OCI-LY1 (cell line): ENCODE results near the gene GPN2.

Experiments used
- H2AFZ ChIP-seq: fragments of 200-600 bp; sonication (generic), shearing (Covaris generic); 2 replicates; pipeline ENCODE4 v1.6.0; 2014; ENCODE audit warnings: antibody characterized with exemption, mild to moderate bottlenecking, low read length
- H3F3A ChIP-seq: fragments of 200-600 bp; sonication (generic), shearing (Covaris generic); 2 replicates; pipeline ENCODE4 v1.6.0; 2014; ENCODE audit warnings: mild to moderate bottlenecking, antibody characterized with exemption, low read length, moderate library complexity; ENCODE audit not compliant: insufficient read depth
- H3K27ac ChIP-seq: fragments of 200-600 bp; sonication (generic); 2 replicates; pipeline ENCODE4 v1.5.1; 2014; ENCODE audit warnings: low read length, mixed run types, mild to moderate bottlenecking, low read depth; ENCODE audit not compliant: poor library complexity, severe bottlenecking
- H3K27me3 ChIP-seq: fragments of 200-600 bp; sonication (generic); 2 replicates; pipeline ENCODE4 v1.6.0; 2014; ENCODE audit warnings: antibody characterized with exemption, mild to moderate bottlenecking, low read length, moderate library complexity; ENCODE audit not compliant: insufficient read depth
- H3K36me3 ChIP-seq: fragments of 200-600 bp; sonication (generic); 2 replicates; pipeline ENCODE4 v1.6.1; 2014; ENCODE audit warnings: mild to moderate bottlenecking, antibody characterized with exemption, low read length, moderate library complexity, mixed read lengths; ENCODE audit not compliant: insufficient read depth
- H3K4me1 ChIP-seq: fragments of 200-600 bp; sonication (generic); 2 replicates; pipeline ENCODE4 v1.5.1; 2014; ENCODE audit warnings: mild to moderate bottlenecking, low read length, moderate library complexity; ENCODE audit not compliant: insufficient read depth, severe bottlenecking
- H3K4me2 ChIP-seq: fragments of 200-600 bp; sonication (generic), shearing (Covaris generic); 2 replicates; pipeline ENCODE4 v1.6.1; 2014; ENCODE audit warnings: low read length
- H3K4me3 ChIP-seq: fragments of 200-600 bp; sonication (generic); 2 replicates; pipeline ENCODE4 v1.5.1; 2014; ENCODE audit warnings: low read length, low read depth, mild to moderate bottlenecking, mixed read lengths; ENCODE audit not compliant: poor library complexity, severe bottlenecking
- H3K79me2 ChIP-seq: fragments of 200-600 bp; shearing (Covaris generic); 2 replicates; pipeline ENCODE4 v1.6.1; 2016; ENCODE audit warnings: mixed run types, low read length, mixed read lengths; ENCODE audit not compliant: insufficient read depth
- H3K9ac ChIP-seq: fragments of 200-600 bp; sonication (generic), shearing (Covaris generic); 2 replicates; pipeline ENCODE4 v1.6.1; 2014; ENCODE audit warnings: mild to moderate bottlenecking, low read length, mixed read lengths
- H3K9me2 ChIP-seq: fragments of 200-600 bp; sonication (generic), shearing (Covaris generic); 2 replicates; pipeline ENCODE4 v1.6.1; 2014; ENCODE audit warnings: low read depth, mild to moderate bottlenecking, low read length, mixed read lengths
- H3K9me3 ChIP-seq: fragments of 200-600 bp; shearing (Covaris generic); 2 replicates; pipeline ENCODE4 v1.6.1; 2014; ENCODE audit warnings: low read length, mixed read lengths
- H4K20me1 ChIP-seq: fragments of 200-600 bp; sonication (generic), shearing (Covaris generic); 2 replicates; pipeline ENCODE4 v1.6.0; 2016; ENCODE audit warnings: mild to moderate bottlenecking, low read length; ENCODE audit not compliant: insufficient read depth
- EZH2 ChIP-seq: fragments of 200-600 bp; sonication (generic), shearing (Covaris generic); IDR thresholded peaks from 2 replicates; pipeline ENCODE4 v1.8.0; 2017; ENCODE audit warnings: borderline replicate concordance, mixed run types, mild to moderate bottlenecking, antibody characterized with exemption, low read length, moderate library complexity, mixed read lengths
- TF ChIP-seq, protein P1 (sequence below): fragments of 200-600 bp; sonication (generic), shearing (Covaris generic); IDR thresholded peaks from 2 replicates; pipeline ENCODE4 v1.5.1; 2017; ENCODE audit warnings: mild to moderate bottlenecking, antibody characterized with exemption, low read length, moderate library complexity, mixed read lengths

Gene GPN2

DNA sequence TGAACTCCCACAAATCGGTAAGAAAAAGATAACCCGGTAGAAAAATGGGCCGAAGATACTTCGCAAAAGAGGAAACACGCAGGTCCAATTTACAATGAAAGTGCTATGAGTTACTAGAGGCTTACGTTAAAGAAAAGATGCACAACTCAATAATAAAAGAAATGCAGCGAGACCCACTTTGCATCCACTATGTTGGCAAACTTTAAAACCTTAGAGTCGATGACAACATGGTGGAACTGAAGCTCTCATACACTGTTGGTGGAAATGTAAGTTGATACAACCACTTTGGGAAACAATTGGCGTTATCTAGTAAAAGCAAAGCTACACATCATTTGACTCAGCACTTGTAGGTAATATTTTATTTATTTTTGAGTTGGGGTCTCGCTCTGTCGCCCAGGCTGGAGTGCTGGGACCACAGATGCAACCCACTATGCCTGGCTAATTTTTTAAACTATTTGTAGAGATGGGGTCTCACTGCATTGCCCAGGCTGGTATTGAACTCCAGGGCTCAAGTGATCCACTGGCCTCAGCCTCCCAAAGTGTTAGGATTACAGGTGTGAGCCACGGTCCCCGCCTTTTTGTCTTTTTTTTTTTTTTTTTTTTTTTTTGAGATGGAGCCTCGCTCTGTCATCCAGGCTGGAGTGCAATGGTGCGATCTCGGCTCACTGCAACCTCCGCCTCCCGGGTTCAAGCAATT lies 10.9 kb upstream of the GPN2 start:
- Histone ChIP-seq H3K4me3 (peak overlapping the region; percentile 97), H4K20me1 (no peaks in the 10 kb centered on the region), H3K9me2 (no peaks in the 10 kb centered on the region), H3K27ac (peak overlapping the region; percentile 44), H3K4me1 (peaks cover 23% of the 10 kb centered on the region), H3K4me2 (peak overlapping the region; percentile 87), H3K9me3 (no peaks in the 10 kb centered on the region), H2AFZ (peak overlapping the region; percentile 99), H3K27me3 (peaks cover 2% of the 10 kb centered on the region; the same call in 1 of the 2 replicates), H3K9ac (peak overlapping the region; percentile 82), H3K79me2 (peaks cover 13% of the 10 kb centered on the region), H3F3A (no peaks in the 10 kb centered on the region), H3K36me3 (peaks cover 9% of the 10 kb centered on the region)
- TF ChIP-seq, protein P1, sequence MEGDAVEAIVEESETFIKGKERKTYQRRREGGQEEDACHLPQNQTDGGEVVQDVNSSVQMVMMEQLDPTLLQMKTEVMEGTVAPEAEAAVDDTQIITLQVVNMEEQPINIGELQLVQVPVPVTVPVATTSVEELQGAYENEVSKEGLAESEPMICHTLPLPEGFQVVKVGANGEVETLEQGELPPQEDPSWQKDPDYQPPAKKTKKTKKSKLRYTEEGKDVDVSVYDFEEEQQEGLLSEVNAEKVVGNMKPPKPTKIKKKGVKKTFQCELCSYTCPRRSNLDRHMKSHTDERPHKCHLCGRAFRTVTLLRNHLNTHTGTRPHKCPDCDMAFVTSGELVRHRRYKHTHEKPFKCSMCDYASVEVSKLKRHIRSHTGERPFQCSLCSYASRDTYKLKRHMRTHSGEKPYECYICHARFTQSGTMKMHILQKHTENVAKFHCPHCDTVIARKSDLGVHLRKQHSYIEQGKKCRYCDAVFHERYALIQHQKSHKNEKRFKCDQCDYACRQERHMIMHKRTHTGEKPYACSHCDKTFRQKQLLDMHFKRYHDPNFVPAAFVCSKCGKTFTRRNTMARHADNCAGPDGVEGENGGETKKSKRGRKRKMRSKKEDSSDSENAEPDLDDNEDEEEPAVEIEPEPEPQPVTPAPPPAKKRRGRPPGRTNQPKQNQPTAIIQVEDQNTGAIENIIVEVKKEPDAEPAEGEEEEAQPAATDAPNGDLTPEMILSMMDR = no peak
- no peak for TF ChIP-seq EZH2

DNA sequence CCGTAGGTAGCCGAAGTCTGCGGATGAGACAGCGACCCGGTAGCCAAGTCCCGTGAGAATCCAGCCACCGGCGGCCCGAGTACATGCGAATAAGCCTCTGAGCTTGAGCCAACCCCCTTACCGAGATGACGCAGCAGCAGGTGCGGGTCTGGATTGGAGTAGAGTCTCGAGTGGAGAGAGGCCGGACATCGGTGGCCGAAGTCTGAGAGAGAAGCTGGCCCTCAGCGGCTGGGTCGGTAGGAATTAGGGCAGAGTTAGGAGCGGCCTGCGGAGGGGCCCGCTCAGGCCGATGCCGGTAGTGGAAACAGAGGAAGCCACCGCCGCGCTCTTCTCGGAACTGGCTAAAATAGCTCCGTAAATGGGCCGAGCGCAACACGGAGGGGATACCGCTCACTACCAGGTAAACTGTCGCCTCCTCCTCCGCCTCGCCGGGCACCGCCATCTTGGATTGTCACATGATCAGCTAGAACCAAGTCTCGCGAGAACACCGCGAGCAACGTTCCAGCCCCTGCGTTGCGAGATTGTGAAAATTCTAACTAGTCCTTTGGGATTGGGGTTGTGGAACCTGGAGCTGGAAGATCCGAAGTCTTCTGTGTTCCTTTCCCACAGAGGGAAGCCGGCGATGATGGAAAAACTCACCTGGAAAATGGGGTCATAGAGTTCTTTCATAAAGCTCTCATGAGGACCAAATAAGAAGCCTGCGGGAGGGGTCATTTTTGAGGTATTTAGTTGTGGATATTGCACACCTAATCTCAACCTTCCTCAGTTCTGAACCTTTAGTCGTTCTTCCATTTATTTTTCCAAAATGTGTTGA lies 10.1 kb upstream of the GPN2 start, which contains the start of gene GPATCH3:
TSS of gene GPATCH3 (minus strand) at position 467 of the 814 bp plus-strand sequence. CDS start at position 442, 25 bp downstream.
- peaks cover 14% of the 10 kb centered on the region for H3K36me3 ChIP-seq
- peaks cover 13% of the 10 kb centered on the region for H3K79me2 ChIP-seq
- no peaks in the 10 kb centered on the region for H3F3A ChIP-seq
- H3K4me1 ChIP-seq = peaks cover 23% of the 10 kb centered on the region
- peak within 1 kb of the TSS; percentile 44 for H3K27ac ChIP-seq
- no peaks in the 10 kb centered on the region for H3K9me3 ChIP-seq
- no peaks in the 10 kb centered on the region for H3K9me2 ChIP-seq
- H4K20me1 ChIP-seq = no peaks in the 10 kb centered on the region
- peak within 1 kb of the TSS; percentile 99 for H2AFZ ChIP-seq
- H3K9ac ChIP-seq = peak within 1 kb of the TSS; percentile 82
- H3K4me3 ChIP-seq = peak within 1 kb of the TSS; percentile 97
- no peak for TF ChIP-seq EZH2
- TF ChIP-seq, protein P1 = no peak
- no peaks in the 10 kb centered on the region for H3K27me3 ChIP-seq
- peak within 1 kb of the TSS; percentile 87 for H3K4me2 ChIP-seq

DNA sequence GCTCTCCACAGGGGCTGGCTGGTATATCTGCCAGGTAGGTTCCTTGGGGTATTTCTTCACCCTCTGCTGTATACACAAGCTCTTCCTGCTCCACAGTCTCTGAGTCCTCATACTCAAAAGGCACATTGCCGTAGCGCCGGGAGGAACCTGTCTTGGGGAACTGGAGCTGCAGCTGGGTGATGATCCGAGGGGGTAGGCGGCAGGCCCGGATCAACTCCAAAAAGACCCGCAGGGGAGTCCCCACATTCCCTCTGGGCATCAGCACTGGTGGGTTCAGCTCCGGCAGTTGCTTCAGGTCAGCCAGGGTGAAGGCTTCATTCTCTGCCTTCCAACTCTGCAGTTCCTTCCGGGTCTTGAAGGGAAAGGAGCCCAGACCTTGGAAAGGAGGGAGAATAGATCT lies 7.3 kb upstream of the GPN2 start:
- H3K27ac ChIP-seq = no peak overlapping the region
- no peak for TF ChIP-seq EZH2
- TF ChIP-seq, protein P1 = no peak
- H3K4me2 ChIP-seq = no peak overlapping the region
- H3K27me3 ChIP-seq = no peaks in the 10 kb centered on the region
- no peak overlapping the region for H3K4me3 ChIP-seq
- H3K9ac ChIP-seq = no peak overlapping the region
- H3K9me3 ChIP-seq = no peaks in the 10 kb centered on the region
- no peaks in the 10 kb centered on the region for H3K9me2 ChIP-seq
- no peaks in the 10 kb centered on the region for H3F3A ChIP-seq
- H2AFZ ChIP-seq = no peak overlapping the region
- H3K36me3 ChIP-seq = peaks cover 39% of the 10 kb centered on the region
- peaks cover 13% of the 10 kb centered on the region for H3K79me2 ChIP-seq
- no peaks in the 10 kb centered on the region for H4K20me1 ChIP-seq
- peaks cover 23% of the 10 kb centered on the region for H3K4me1 ChIP-seq
